Naive thymus-derived CD4-positive, alpha-beta T cell (primary cell): ENCODE results near the gene TGFBR3. TPM values are rescaled to one million over a fixed set of nuclear protein-coding genes. Genes with fewer than 3 reads are reported as not detected.
A peak's percentile ranks its signal among the peaks of the same experiment; 100 is the strongest.

Experiments
- ATAC-seq: fragments of 150-1000 bp; cut with Tn5 transposase; 2 replicates; pipeline ENCODE4 v1.10.0; 2021; ENCODE audit warnings: mild to moderate bottlenecking, moderate library complexity
- CTCF ChIA-PET: fragments of 350-600 bp; sonication (Branson Sonifier 250); formaldehyde crosslinking; loops from one replicate; lab custom pipeline; 2021; ENCODE audit warnings: antibody characterized with exemption; lab: Charles Lee
- POLR2A ChIA-PET: fragments of 350-600 bp; sonication (Branson Sonifier 250); formaldehyde crosslinking; loops from one replicate; lab custom pipeline; 2021; ENCODE audit warnings: antibody characterized with exemption, inconsistent platforms; lab: Charles Lee
- DNase-seq, 9 donors: peaks; one replicate each; pipeline versions ENCODE4 v3.0.0 to v3.0.0-alpha.2; 2020 to 2022; ENCODE audit warnings: mixed read lengths in 1 of 9
- H3K27ac ChIP-seq: one replicate; pipeline ENCODE4 v1.7.0; 2013; ENCODE audit warnings: mild to moderate bottlenecking, low read depth, low read length, moderate library complexity
- H3K27me3 ChIP-seq, 2 donors: one replicate each; pipeline ENCODE4 v1.7.0; 2013; ENCODE audit warnings: low read length in 2 of 2, mild to moderate bottlenecking in 2 of 2, moderate library complexity in 2 of 2; ENCODE audit not compliant: control insufficient read depth in 2 of 2, insufficient read depth in 2 of 2
- H3K36me3 ChIP-seq, 3 experiments: 1 replicate in 2 of 3; 2 replicates in 1 of 3; pipeline ENCODE4 v1.7.0; 2013; ENCODE audit warnings: low read length in 3 of 3, mild to moderate bottlenecking in 3 of 3, moderate library complexity in 1 of 3; ENCODE audit not compliant: insufficient read depth in 3 of 3, control insufficient read depth in 2 of 3
- H3K4me1 ChIP-seq, 2 donors: one replicate each; pipeline ENCODE4 v1.7.0; 2013; ENCODE audit warnings: low read length in 2 of 2, mild to moderate bottlenecking in 2 of 2, moderate library complexity in 1 of 2; ENCODE audit not compliant: control insufficient read depth in 2 of 2, insufficient read depth in 2 of 2
- H3K4me3 ChIP-seq: 2 replicates; pipeline ENCODE4 v1.7.0; 2013; ENCODE audit warnings: mild to moderate bottlenecking, low read length
- H3K9me3 ChIP-seq, 3 experiments: 1 replicate in 2 of 3; 2 replicates in 1 of 3; pipeline ENCODE4 v1.7.0; 2013; ENCODE audit warnings: low read length in 3 of 3; ENCODE audit not compliant: control insufficient read depth in 2 of 3
- H3K27ac Mint-ChIP-seq, 9 donors: one replicate each; pipeline ENCODE4 v1.8.0; 2020 to 2022; ENCODE audit warnings: mixed read lengths in 9 of 9, mild to moderate bottlenecking in 8 of 9, moderate library complexity in 5 of 9, inconsistent platforms in 2 of 9
- H3K27me3 Mint-ChIP-seq, 5 donors: one replicate each; pipeline ENCODE4 v1.8.0; 2021 to 2022; ENCODE audit warnings: mixed read lengths in 5 of 5, mild to moderate bottlenecking in 1 of 5
- H3K36me3 Mint-ChIP-seq, 5 donors: one replicate each; pipeline ENCODE4 v1.8.0; 2020 to 2022; ENCODE audit warnings: mixed read lengths in 5 of 5, mild to moderate bottlenecking in 3 of 5, inconsistent platforms in 1 of 5
- H3K4me1 Mint-ChIP-seq, 7 donors: one replicate each; pipeline ENCODE4 v1.8.0; 2020 to 2022; ENCODE audit warnings: mixed read lengths in 7 of 7, mild to moderate bottlenecking in 3 of 7, inconsistent platforms in 1 of 7
- H3K4me3 Mint-ChIP-seq, 10 donors: one replicate each; pipeline ENCODE4 v1.8.0; 2020 to 2022; ENCODE audit warnings: mild to moderate bottlenecking in 10 of 10, mixed read lengths in 10 of 10, moderate library complexity in 6 of 10, inconsistent platforms in 2 of 10
- H3K9me3 Mint-ChIP-seq, 11 donors: one replicate each; pipeline ENCODE4 v1.8.0; 2020 to 2022; ENCODE audit warnings: mixed read lengths in 11 of 11, mild to moderate bottlenecking in 4 of 11, inconsistent platforms in 1 of 11, moderate library complexity in 1 of 11
- intact Hi-C, 2 donors: fragments of 100-400 bp; cut with micrococcal nuclease; formaldehyde crosslinking; loops; one replicate each; pipeline ENCODE4 v1.15.1; 2023
- polyA plus RNA-seq, 2 donors: library from polyadenylated mRNA; unstranded; fragments of 300-500 nt; fragmentation: Illumina TruSeq; gene quantifications; one replicate each; pipeline ENCODE4 v1.2.3, GENCODE V29; 2021
- total RNA-seq, 6 experiments: library from RNA in 5 of 6; stranded (reverse) in 5 of 6; gene quantifications; 1 replicate in 5 of 6; 2 replicates in 1 of 6; pipeline ENCODE4 v1.2.3 and lab custom pipeline; 2021 to 2026

Gene TGFBR3
- total and polyA plus RNA-seq, 7 experiments from 2014 or later, result 9.4 to 36.3 (median 11.4) TPM

DNA sequence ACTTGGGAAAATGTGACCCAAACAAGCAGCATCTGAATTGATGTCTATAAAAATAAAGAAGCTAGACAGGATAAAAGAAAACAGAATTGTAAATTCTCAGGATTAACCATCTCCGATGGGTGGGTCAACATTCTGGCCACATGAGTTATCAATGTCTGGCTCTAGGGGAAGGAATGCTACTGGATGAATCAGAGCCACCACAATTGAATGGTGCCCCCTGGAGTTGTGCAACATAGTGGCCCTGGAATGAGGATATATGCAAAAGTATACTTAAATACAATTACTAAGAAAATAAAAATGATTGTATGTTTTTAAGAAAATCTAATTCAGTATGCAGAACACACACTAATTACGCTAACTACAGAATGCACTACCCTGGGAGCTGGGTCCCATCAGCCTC, 185.6 kb downstream of the TGFBR3 start:
- H3K27ac ChIP-seq, result no peak overlapping the region
- CTCF ChIA-PET, result no interaction called here

DNA sequence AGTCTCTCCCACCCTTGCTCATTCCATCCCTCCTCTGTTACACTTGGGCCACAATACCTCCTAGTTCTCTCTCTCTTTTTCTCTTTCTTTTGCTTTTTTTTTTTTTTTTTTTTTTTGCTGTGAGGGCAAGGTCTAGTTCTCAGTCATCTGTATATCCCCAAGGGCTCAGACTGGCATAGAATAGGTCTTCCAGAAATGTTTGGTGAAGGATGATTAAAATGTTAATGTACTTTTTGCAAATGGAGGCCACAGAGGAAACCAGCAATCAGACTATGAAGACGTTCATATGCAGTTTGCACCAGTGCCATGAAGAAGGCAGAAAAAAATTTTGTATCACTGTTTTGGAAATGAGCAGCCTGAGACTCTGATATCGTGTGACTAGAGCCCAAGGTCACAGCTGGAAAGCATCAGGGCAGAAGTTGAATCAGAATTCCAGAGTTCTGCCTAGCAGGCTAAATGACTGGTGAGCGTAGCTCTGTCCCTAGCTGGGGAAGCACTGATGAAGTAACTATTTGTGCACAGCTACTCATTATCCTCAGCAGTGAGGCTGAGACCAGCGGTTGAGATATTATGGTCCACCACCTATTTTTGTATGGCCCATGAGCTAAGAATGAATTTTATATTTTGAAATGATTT, 186.5 kb downstream of the TGFBR3 start:
- H3K27ac Mint-ChIP-seq, result peak overlapping the region in 7 of 9 donors; percentile 0 to 83 (median 43)
- CTCF ChIA-PET, result interaction anchor here (0.6 kb wide), 1 partner anchor 131 kb away, joined by 3 read pairs; no protein-coding TSS in a partner anchor
- H3K36me3 Mint-ChIP-seq, result peaks cover 0 to 48% (median 26%) of the 10 kb centered on the region in 5 donors
- H3K27me3 Mint-ChIP-seq, result no peaks in the 10 kb centered on the region
- Histone ChIP-seq H3K27me3 (no peaks in the 10 kb centered on the region), H3K9me3 (no peaks in the 10 kb centered on the region), H3K27ac (no peak overlapping the region), H3K4me1 (peaks cover 14 to 18% of the 10 kb centered on the region in 2 donors), H3K4me3 (no peak overlapping the region), H3K36me3 (peaks cover 0 to 4% (median 0%) of the 10 kb centered on the region in 3 experiments)
- DNase-seq, result no peak
- intact Hi-C loops, result loop anchor here (5.0 kb wide), 4 partner anchors 103 to 187 kb away; no protein-coding TSS in a partner anchor
- H3K4me1 Mint-ChIP-seq, result peaks cover 19 to 43% (median 37%) of the 10 kb centered on the region in 7 donors
- POLR2A ChIA-PET, result interaction anchor here (0.6 kb wide), 1 partner anchor 173 kb away, joined by 3 read pairs; no protein-coding TSS in a partner anchor
- no peak for ATAC-seq
- H3K4me3 Mint-ChIP-seq, result peak overlapping the region in 3 of 10 donors; percentile 8 to 36 (median 29)
- H3K9me3 Mint-ChIP-seq, result peaks cover 0 to 5% (median 0%) of the 10 kb centered on the region in 11 donors

More for the DNA sequence above, 185.6 kb downstream of the TGFBR3 start:
- ATAC-seq (no peak), DNase-seq (no peak)
- H3K4me3 ChIP-seq, result no peak overlapping the region
- intact Hi-C loops, result no loop called here
- Mint-ChIP-seq H3K4me3 (no peak overlapping the region), H3K27ac (no peak overlapping the region), H3K36me3 (peaks cover 0 to 45% (median 18%) of the 10 kb centered on the region in 5 donors), H3K4me1 (peaks cover 19 to 39% (median 37%) of the 10 kb centered on the region in 7 donors), H3K27me3 (no peaks in the 10 kb centered on the region), H3K9me3 (peaks cover 0 to 5% (median 0%) of the 10 kb centered on the region in 11 donors)
- H3K4me1 ChIP-seq, result peaks cover 14 to 18% of the 10 kb centered on the region in 2 donors
- H3K36me3 ChIP-seq, result peaks cover 0 to 4% (median 0%) of the 10 kb centered on the region in 3 experiments
- H3K27me3 ChIP-seq, result no peaks in the 10 kb centered on the region
- H3K9me3 ChIP-seq, result no peaks in the 10 kb centered on the region
- POLR2A ChIA-PET, result no interaction called here

DNA sequence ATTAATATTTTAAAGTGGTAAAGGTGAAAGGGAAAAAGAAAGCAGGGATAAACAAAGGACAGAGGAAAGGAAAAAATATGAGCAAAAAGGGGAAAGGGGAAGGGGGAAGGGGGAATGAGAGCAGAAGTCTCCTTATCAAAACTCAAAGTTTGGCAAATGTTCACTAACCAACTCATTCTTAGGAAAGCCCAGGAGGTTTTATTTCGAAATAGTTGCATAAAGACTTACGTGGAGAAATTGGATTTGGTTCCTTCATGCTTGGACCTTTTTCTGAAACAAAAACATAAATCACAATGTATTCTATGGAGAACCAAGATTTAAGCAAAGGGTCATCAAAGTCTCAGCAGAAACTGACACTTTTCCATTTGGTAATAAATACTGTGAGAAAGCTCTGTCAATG, 188.1 kb downstream of the TGFBR3 start:
- peaks cover 19 to 43% (median 37%) of the 10 kb centered on the region in 7 donors for H3K4me1 Mint-ChIP-seq
- H3K9me3 ChIP-seq, result no peaks in the 10 kb centered on the region
- peak overlapping the region; percentile 35 for H3K27ac ChIP-seq
- peaks cover 0 to 4% (median 0%) of the 10 kb centered on the region in 3 experiments for H3K36me3 ChIP-seq
- no peak for ATAC-seq
- no peak for DNase-seq
- peak overlapping the region; percentile 25 to 88 (median 57) for H3K4me3 Mint-ChIP-seq
- ChIA-PET CTCF (no interaction called here), POLR2A (no interaction called here)
- peaks cover 14 to 18% of the 10 kb centered on the region in 2 donors for H3K4me1 ChIP-seq
- H3K36me3 Mint-ChIP-seq, result peaks cover 0 to 60% (median 32%) of the 10 kb centered on the region in 5 donors
- no peaks in the 10 kb centered on the region for H3K27me3 ChIP-seq
- peak overlapping the region; percentile 22 for H3K4me3 ChIP-seq
- intact Hi-C loops, result loop anchor here (1.0 to 5.0 kb wide), 8 partner anchors 14 to 197 kb away; no protein-coding TSS in a partner anchor
- H3K9me3 Mint-ChIP-seq, result peaks cover 0 to 5% (median 0%) of the 10 kb centered on the region in 11 donors
- H3K27ac Mint-ChIP-seq, result peak overlapping the region; percentile 39 to 90 (median 83)
- no peaks in the 10 kb centered on the region for H3K27me3 Mint-ChIP-seq

DNA sequence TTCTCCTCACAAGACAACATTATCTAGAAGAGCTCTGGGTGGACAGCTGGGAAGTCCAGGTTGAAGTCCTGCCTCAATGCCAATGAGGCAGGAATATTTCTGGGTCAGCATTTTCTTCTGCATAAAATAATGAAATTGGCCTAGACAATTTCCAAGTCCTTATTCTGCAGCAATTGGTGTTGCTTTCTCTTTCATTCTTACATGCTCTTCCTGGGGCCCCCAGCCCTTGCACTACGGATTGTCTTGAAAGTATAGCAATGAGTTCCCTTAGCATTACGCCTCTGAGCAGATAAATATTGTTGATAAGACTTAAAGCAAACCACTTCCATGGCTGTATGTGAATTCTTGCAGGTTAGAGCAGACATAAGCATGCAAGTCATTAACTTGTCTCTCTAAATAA, 188.5 kb downstream of the TGFBR3 start:
- DNase-seq (peak in 8 of 9 donors; percentile 52 to 73 (median 60)), ATAC-seq (peak; percentile 88)
- Histone ChIP-seq H3K27me3 (no peaks in the 10 kb centered on the region), H3K36me3 (peaks cover 0 to 4% (median 0%) of the 10 kb centered on the region in 3 experiments), H3K4me1 (peaks cover 14 to 18% of the 10 kb centered on the region in 2 donors), H3K4me3 (peak overlapping the region; percentile 45), H3K9me3 (no peaks in the 10 kb centered on the region), H3K27ac (peak overlapping the region; percentile 35)
- Mint-ChIP-seq H3K36me3 (peaks cover 0 to 64% (median 36%) of the 10 kb centered on the region in 5 donors), H3K4me3 (peak overlapping the region; percentile 25 to 88 (median 57)), H3K27me3 (no peaks in the 10 kb centered on the region), H3K27ac (peak overlapping the region; percentile 39 to 90 (median 83)), H3K9me3 (peaks cover 0 to 5% (median 0%) of the 10 kb centered on the region in 11 donors), H3K4me1 (peaks cover 19 to 43% (median 37%) of the 10 kb centered on the region in 7 donors)
- intact Hi-C loops, result loop anchor here (1.0 to 5.0 kb wide), 8 partner anchors 13 to 196 kb away; no protein-coding TSS in a partner anchor
- POLR2A ChIA-PET, result no interaction called here
- CTCF ChIA-PET, result no interaction called here

DNA sequence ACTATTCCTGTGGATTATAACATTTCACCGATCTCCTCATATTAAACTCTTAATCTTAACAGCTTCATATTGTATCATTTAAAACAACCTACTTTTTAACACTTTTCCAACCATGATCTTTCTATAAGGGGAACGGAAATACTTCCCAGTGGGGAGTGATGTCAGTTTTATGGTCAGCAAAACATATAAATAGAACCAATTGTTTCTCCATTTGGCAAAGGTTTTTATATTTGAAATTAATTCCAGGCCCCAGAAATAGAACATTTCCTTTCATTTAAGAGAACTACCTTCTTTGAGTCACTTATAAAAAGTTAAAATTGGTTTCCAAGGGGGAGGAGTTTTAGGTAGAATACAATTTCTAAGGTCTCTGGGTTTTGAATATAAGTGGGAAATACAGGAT, 189.6 kb downstream of the TGFBR3 start:
- ChIA-PET CTCF (no interaction called here), POLR2A (no interaction called here)
- no peaks in the 10 kb centered on the region for H3K9me3 ChIP-seq
- peaks cover 0 to 4% (median 0%) of the 10 kb centered on the region in 3 experiments for H3K36me3 ChIP-seq
- no peak for ATAC-seq
- no peak overlapping the region for H3K4me3 ChIP-seq
- no peaks in the 10 kb centered on the region for H3K27me3 ChIP-seq
- H3K27ac Mint-ChIP-seq, result peak overlapping the region in 3 of 9 donors; percentile 39 to 83 (median 82)
- intact Hi-C loops, result loop anchor here (5.0 kb wide), 4 partner anchors 106 to 186 kb away; no protein-coding TSS in a partner anchor
- H3K9me3 Mint-ChIP-seq, result peaks cover 0 to 5% (median 0%) of the 10 kb centered on the region in 11 donors
- no peaks in the 10 kb centered on the region for H3K27me3 Mint-ChIP-seq
- peaks cover 17 to 43% (median 37%) of the 10 kb centered on the region in 7 donors for H3K4me1 Mint-ChIP-seq
- no peak overlapping the region for H3K4me3 Mint-ChIP-seq
- H3K4me1 ChIP-seq, result peaks cover 14 to 18% of the 10 kb centered on the region in 2 donors
- H3K36me3 Mint-ChIP-seq, result peaks cover 0 to 62% (median 39%) of the 10 kb centered on the region in 5 donors
- DNase-seq, result no peak
- no peak overlapping the region for H3K27ac ChIP-seq

DNA sequence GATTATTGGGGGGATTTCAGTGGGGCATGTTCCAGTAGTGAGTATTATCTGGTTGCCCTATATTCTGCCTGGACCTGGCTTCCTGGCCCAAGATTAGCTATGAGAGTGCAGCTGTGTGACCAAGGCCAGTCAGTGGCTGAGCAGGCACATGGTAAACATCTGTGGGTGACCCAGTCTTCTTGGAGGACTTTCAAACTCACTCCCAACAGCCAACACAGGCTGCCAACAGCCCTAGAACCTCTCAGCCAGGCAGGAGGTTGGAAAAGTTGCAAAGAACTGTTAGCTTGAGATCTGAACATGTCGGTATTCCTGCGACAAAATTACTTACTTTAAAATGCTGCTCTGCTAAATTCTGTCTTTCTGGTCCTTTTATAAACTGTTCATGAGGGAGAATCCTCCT, 192.4 kb downstream of the TGFBR3 start:
- no peak for ATAC-seq
- no peaks in the 10 kb centered on the region for H3K9me3 Mint-ChIP-seq
- H3K9me3 ChIP-seq, result no peaks in the 10 kb centered on the region
- H3K4me1 ChIP-seq, result peaks cover 14 to 18% of the 10 kb centered on the region in 2 donors
- no peaks in the 10 kb centered on the region for H3K27me3 Mint-ChIP-seq
- H3K4me3 Mint-ChIP-seq, result no peak overlapping the region
- H3K27ac ChIP-seq, result no peak overlapping the region
- H3K27me3 ChIP-seq, result no peaks in the 10 kb centered on the region
- CTCF ChIA-PET, result no interaction called here
- intact Hi-C loops, result no loop called here
- H3K27ac Mint-ChIP-seq, result no peak overlapping the region
- no peak for DNase-seq
- H3K36me3 Mint-ChIP-seq, result peaks cover 0 to 57% (median 45%) of the 10 kb centered on the region in 5 donors
- H3K36me3 ChIP-seq, result peaks cover 0 to 4% (median 0%) of the 10 kb centered on the region in 3 experiments
- H3K4me1 Mint-ChIP-seq, result peaks cover 14 to 30% (median 27%) of the 10 kb centered on the region in 7 donors
- no peak overlapping the region for H3K4me3 ChIP-seq
- POLR2A ChIA-PET, result no interaction called here
